Heart left ventricle (tissue), 16 donors: ENCODE measurements around the gene SCN1B. TPM values are rescaled to one million over a fixed set of nuclear protein-coding genes. Genes with fewer than 3 reads are reported as not detected.
A peak's percentile ranks its signal among the peaks of the same experiment; 100 is the strongest.

Experiments
- ATAC-seq, 4 donors: fragments of 200-7000 bp; cut with Tn5 transposase; one replicate each; pipeline ENCODE4 v1.9.1; 2020 to 2022; ENCODE audit warnings: moderate library complexity in 4 of 4, mild to moderate bottlenecking in 3 of 4, moderate number of reproducible peaks in 1 of 4
- DNase-seq, 5 donors: peaks; one replicate each; pipeline ENCODE4 v3.0.0-alpha.2; 2020
- H3K27ac ChIP-seq, 12 donors: fragments of 200-600 bp; sonication (generic) in 4 of 12; one replicate each; pipeline versions ENCODE4 v1.5.0 to v1.8.0; 2016 to 2022; ENCODE audit warnings: mild to moderate bottlenecking in 2 of 12
- H3K27me3 ChIP-seq, 9 donors: fragments of 200-600 bp; sonication (generic) in 2 of 9; one replicate each; pipeline versions ENCODE4 v1.5.1 to v1.8.0; 2016 to 2022; ENCODE audit warnings: mild to moderate bottlenecking in 3 of 9
- H3K36me3 ChIP-seq, 9 donors: fragments of 200-600 bp; sonication (generic) in 2 of 9; one replicate each; pipeline versions ENCODE4 v1.5.0 to v1.8.0; 2018 to 2022; ENCODE audit warnings: mild to moderate bottlenecking in 2 of 9
- H3K4me1 ChIP-seq, 12 donors: fragments of 200-600 bp; sonication (generic) in 4 of 12; one replicate each; pipeline versions ENCODE4 v1.5.0 to v1.8.0; 2016 to 2022; ENCODE audit warnings: mild to moderate bottlenecking in 3 of 12
- H3K4me3 ChIP-seq, 12 donors: fragments of 200-600 bp; sonication (generic) in 4 of 12; one replicate each; pipeline versions ENCODE4 v1.5.0 to v1.8.0; 2017 to 2022; ENCODE audit warnings: mild to moderate bottlenecking in 9 of 12, moderate library complexity in 4 of 12
- H3K9me3 ChIP-seq, 12 donors: fragments of 200-600 bp; sonication (generic) in 4 of 12; one replicate each; pipeline versions ENCODE4 v1.5.0 to v1.8.0; 2016 to 2022; ENCODE audit warnings: mild to moderate bottlenecking in 1 of 12
- CTCF ChIP-seq, 12 donors: fragments of 200-600 bp; sonication (generic) in 4 of 12; IDR thresholded peaks; one replicate each; pipeline versions ENCODE4 v1.5.0 to v1.8.0; 2018 to 2022; ENCODE audit warnings: antibody characterized with exemption in 12 of 12, mild to moderate bottlenecking in 5 of 12
- POLR2A ChIP-seq, 2 donors: fragments of 450-650 bp; IDR thresholded peaks; one replicate each; pipeline ENCODE4 v1.6.1; 2017; ENCODE audit warnings: antibody characterized with exemption in 2 of 2, mild to moderate bottlenecking in 2 of 2, moderate library complexity in 2 of 2
- WGBS, 4 donors: extraction: QIAGEN DNeasy Blood & Tissue Kit in 2 of 4; methylation state at CpG; one replicate each; pipeline versions ENCODE4 v1.1.5 to v1.1.7; 2013 to 2018; 5-methylcytosine and 5-hydroxymethylcytosine counted together
- intact Hi-C, 10 donors: fragments of 100-400 bp; cut with DNase I; formaldehyde crosslinking; loops; one replicate each; pipeline versions ENCODE4 v1.11.1 to v1.14.2; 2022
- polyA plus RNA-seq, 2 donors: library from polyadenylated mRNA; stranded (reverse); fragments of 200-250 nt; gene quantifications; one replicate each; pipeline ENCODE4 v1.2.3, GENCODE V29; 2013
- total RNA-seq, 9 donors: library from RNA; depleted of rRNA in 2 of 9; stranded (reverse); fragments of >200 nt in 2 of 9; fragmentation: NEBNext Ultra II Directional in 3 of 9; extraction: Animal tissue kit (Norgen Biotek cat#: 25700) in 3 of 9; gene quantifications; one replicate each; pipeline versions ENCODE4 v1.1.0 to v1.2.4, GENCODE V29; 2016 to 2023
- donor health status: ischemic (EF 13 %, LVEDD 7.1; RV severe dilation, severe dysfunction).
- donor health status: healthy with polysubstance abuse.
- donor health status: DM: no; HTN: yes; CAD: no.
- donor health status: DM: no; HTN: no; CAD: no.
- donor health status: ischemic (EF 25% LVEDD 6.9; RV normal size, moderate dysfunction).
- donor health status: ischemic (EF 25% LVEDD 5.7; RV mildly dilated, moderate dysfunction).
- donor health status: healthy.
- donor health status: DM: yes; HTN: yes; CAD: no.
- donor health status: ischemic (EF 35%, LVEDD 5.7; RV mildly dilated, moderate dysfunction).
- donor health status: nonischemic (EF 11% LVEDD 7.7; RV severe dilation, severe dysfunction).
- donor health status: DM: yes; HTN: yes; CAD: no.
- donor health status: PGD.
- donor health status: ischemic (EF 29% LVEDD 5.4; RV normal size, mild dysfunction).
- donor health status: nonischemic (EF 23%, LVEDD 6.1; RV moderate dilation, normal function).

The SCN1B gene
- total and polyA plus RNA-seq, 11 donors = 19.7 to 68.3 (median 32.4) TPM

DNA sequence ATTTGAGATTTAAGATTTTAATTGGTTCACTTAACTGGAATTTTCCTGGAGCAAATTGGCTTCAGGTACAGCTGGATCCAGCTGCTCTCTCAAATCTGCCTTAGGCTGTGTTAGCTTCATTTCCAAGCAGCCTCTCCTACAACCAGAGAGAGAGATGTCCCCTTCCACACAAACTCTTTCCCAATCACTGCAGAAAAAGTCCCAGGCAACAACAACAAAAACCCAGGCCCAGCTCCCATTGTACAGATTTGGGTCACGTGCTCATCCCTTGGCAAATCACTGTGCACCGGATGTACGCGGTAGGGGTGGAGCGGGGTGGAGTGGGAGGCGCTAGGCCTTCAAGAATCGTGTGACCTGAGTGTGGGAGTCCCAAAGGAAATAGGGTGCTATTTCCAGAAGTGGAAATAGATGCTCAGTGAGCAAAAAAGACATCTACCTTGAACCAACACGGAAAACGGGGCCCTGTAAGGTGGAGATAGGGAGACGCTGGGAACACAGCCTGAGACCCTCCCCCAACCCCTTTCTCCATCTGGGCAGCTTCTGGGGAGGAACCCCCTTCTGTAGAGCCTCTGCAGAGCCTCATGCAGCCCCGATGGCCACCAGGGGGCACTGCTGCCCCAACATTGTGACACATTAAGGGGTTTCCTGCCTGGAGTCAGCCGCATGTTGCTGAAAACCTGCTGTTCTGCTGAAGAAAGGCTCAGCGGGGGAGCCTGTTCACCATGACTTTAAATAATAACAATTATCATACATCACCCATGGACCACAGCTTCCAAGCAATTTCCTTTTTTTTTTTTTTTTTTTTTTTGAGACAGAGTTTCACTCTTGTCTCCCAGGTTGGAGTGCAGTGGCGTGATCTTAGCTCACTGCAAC lies 36.7 kb downstream of the SCN1B start:
- peak; percentile 77 to 91 (median 86) for ATAC-seq
- WGBS, 4 donors = 16 to 25% (median 21%) methylated on average over 14 of the region's 14 CpGs
- peak; percentile 75 to 91 (median 83) for DNase-seq
- H3K4me1 ChIP-seq = peaks cover 0 to 5% (median 0%) of the 10 kb centered on the region in 12 donors
- TF ChIP-seq CTCF (IDR thresholded peaks at IDR 0.05) (peak; percentile 75 to 92 (median 84)), POLR2A (IDR thresholded peaks at IDR 0.05) (no peak)
- H3K27ac ChIP-seq = no peak overlapping the region
- peaks cover 0 to 16% (median 6%) of the 10 kb centered on the region in 12 donors for H3K9me3 ChIP-seq
- H3K36me3 ChIP-seq = no peaks in the 10 kb centered on the region
- intact Hi-C loops = loop anchor here in 9 of 10 donors (1.0 to 10.0 kb wide), 5 partner anchors 23 to 70 kb away; partner anchors contain the start of genes LGI4 (in 7 of the 9) and FXYD1 (in 6 of the 9)
- no peak overlapping the region for H3K4me3 ChIP-seq
- H3K27me3 ChIP-seq = no peaks in the 10 kb centered on the region

DNA sequence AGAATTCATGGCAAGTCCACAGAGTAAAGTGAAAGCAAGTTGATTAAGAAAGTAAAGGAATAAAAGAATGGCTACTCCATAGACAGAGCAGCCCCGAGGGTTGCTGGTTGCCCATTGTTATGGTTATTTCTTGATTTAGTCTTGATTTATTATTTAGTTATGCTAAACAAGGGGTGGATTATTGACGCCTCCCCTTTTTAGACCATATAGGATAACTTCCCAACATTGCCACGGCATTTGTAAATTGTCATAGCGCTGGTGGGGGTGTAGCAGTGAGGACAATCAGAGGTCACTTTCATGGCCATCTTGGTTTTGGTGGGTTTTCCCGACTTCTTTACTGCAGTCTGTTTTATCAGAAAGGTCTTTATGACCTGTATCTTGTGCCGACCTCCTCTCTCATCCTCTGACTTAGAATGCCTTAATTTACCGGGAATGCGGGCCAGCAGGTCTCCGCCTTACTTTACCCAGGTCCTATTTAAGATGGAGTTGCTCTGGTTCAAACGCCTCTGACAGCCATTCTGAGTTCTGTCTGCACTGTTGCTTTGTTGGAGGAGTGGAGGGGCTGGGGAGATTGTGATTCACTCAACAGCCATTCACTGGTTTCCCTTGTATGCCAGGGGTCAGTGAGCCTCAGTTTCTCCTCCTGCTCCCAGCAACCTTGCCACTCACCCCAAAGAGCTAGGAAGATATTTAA lies 38.8 kb downstream of the SCN1B start:
- no peak for TF ChIP-seq CTCF (IDR thresholded peaks at IDR 0.05)
- no peak for TF ChIP-seq POLR2A (IDR thresholded peaks at IDR 0.05)
- no peaks in the 10 kb centered on the region for H3K36me3 ChIP-seq
- no peaks in the 10 kb centered on the region for H3K27me3 ChIP-seq
- H3K4me1 ChIP-seq = peaks cover 0 to 5% (median 0%) of the 10 kb centered on the region in 12 donors
- intact Hi-C loops = loop anchor here in 8 of 10 donors (5.0 to 10.0 kb wide), 3 partner anchors 63 to 68 kb away; partner anchors contain the start of genes FXYD1 (in 6 of the 8) and LGI4 (in 6 of the 8)
- H3K27ac ChIP-seq = no peak overlapping the region
- 73 to 85% (median 80%) methylated on average over 10 of the region's 10 CpGs for WGBS, 4 donors
- H3K9me3 ChIP-seq = peaks cover 0 to 16% (median 6%) of the 10 kb centered on the region in 12 donors
- ATAC-seq (no peak), DNase-seq (no peak)
- no peak overlapping the region for H3K4me3 ChIP-seq

DNA sequence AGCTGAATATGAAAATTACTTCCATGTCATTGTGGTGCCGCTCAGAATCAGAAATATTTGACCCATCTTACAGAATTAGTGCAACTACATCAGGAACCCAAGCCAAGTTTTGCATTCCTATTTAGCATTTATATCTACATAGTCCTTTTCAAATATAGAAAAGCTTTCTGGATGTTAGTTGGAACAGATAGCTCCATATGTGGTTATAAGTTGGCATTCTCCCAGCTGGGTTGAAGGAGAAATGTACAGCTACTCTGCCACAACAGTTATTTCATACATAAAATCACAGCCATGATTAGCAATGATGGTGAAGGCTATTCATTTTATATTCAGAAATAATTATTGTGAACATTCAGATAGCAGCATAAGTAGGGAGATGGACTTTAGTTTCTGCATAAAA lies 39.4 kb downstream of the SCN1B start:
- ATAC-seq (no peak), DNase-seq (no peak)
- intact Hi-C loops = loop anchor here in 8 of 10 donors (5.0 to 10.0 kb wide), 3 partner anchors 63 to 68 kb away; partner anchors contain the start of genes FXYD1 (in 6 of the 8) and LGI4 (in 6 of the 8)
- H3K4me3 ChIP-seq = no peak overlapping the region
- H3K4me1 ChIP-seq = peaks cover 0 to 5% (median 0%) of the 10 kb centered on the region in 12 donors
- TF ChIP-seq POLR2A (IDR thresholded peaks at IDR 0.05) (no peak), CTCF (IDR thresholded peaks at IDR 0.05) (no peak)
- H3K27ac ChIP-seq = no peak overlapping the region
- H3K36me3 ChIP-seq = no peaks in the 10 kb centered on the region
- no peaks in the 10 kb centered on the region for H3K27me3 ChIP-seq
- 69 to 89% (median 80%) methylated on average over 1 of the region's 1 CpG for WGBS, 4 donors
- peaks cover 0 to 16% (median 6%) of the 10 kb centered on the region in 12 donors for H3K9me3 ChIP-seq

- Histone ChIP-seq H3K27me3 (no peaks in the 10 kb centered on the region), H3K9me3 (peaks cover 0 to 16% (median 6%) of the 10 kb centered on the region in 12 donors), H3K4me1 (peaks cover 0 to 5% (median 0%) of the 10 kb centered on the region in 12 donors), H3K36me3 (no peaks in the 10 kb centered on the region), H3K27ac (no peak overlapping the region), H3K4me3 (no peak overlapping the region)
- intact Hi-C loops = no loop called here
- TF ChIP-seq CTCF (IDR thresholded peaks at IDR 0.05) (no peak), POLR2A (IDR thresholded peaks at IDR 0.05) (no peak)
- WGBS, 4 donors = 81 to 89% (median 88%) methylated on average over 3 of the region's 3 CpGs
- ATAC-seq (no peak), DNase-seq (peak in 1 of 5 donors; percentile 4)
Observed at GRCh38 chr19:35070471-35070870, 40.2 kb downstream of the SCN1B start.
